Progenitor cell of endocrine pancreas (in vitro differentiated cells): ENCODE data around the gene FXR2. TPM values are rescaled to one million over a fixed set of nuclear protein-coding genes. Genes with fewer than 3 reads are reported as not detected.

Experiments used
- DNase-seq: peaks from one replicate; pipeline ENCODE4 v3.0.0; 2021; ENCODE audit warnings: low spot score; ENCODE audit not compliant: unreplicated experiment
- H3K27ac Mint-ChIP-seq: 2 replicates; pipeline ENCODE4 v1.8.0; 2021; ENCODE audit warnings: mild to moderate bottlenecking, moderate library complexity, mixed read lengths
- H3K27me3 Mint-ChIP-seq: 2 replicates; pipeline ENCODE4 v1.8.0; 2021; ENCODE audit warnings: mixed read lengths
- H3K36me3 Mint-ChIP-seq: 2 replicates; pipeline ENCODE4 v1.8.0; 2022; ENCODE audit warnings: mixed read lengths; ENCODE audit not compliant: insufficient read depth
- H3K4me1 Mint-ChIP-seq: 2 replicates; pipeline ENCODE4 v1.8.0; 2021; ENCODE audit warnings: low read depth, mixed read lengths
- H3K4me3 Mint-ChIP-seq: 2 replicates; pipeline ENCODE4 v1.8.0; 2021; ENCODE audit warnings: low read depth, mild to moderate bottlenecking, moderate library complexity, mixed read lengths
- H3K9me3 Mint-ChIP-seq: 2 replicates; pipeline ENCODE4 v1.8.0; 2021; ENCODE audit warnings: low read depth, mixed read lengths
- CTCF ChIP-seq: fragments of 200-600 bp; sonication (generic); IDR thresholded peaks from one replicate; pipeline ENCODE4 v1.5.0; 2021; ENCODE audit warnings: antibody characterized with exemption, mild to moderate bottlenecking; ENCODE audit not compliant: unreplicated experiment
- total RNA-seq: library from RNA; stranded (reverse); gene quantifications from 2 replicates; pipeline ENCODE4 v1.2.1, GENCODE V29; 2021

The FXR2 gene
- total RNA-seq, 1 donor from 2014 or later: 53.6 TPM

- Mint-ChIP-seq H3K27ac (no peak overlapping the region), H3K36me3 (peaks cover 22% of the 10 kb centered on the region), H3K4me3 (no peak overlapping the region), H3K27me3 (no peaks in the 10 kb centered on the region), H3K9me3 (no peaks in the 10 kb centered on the region), H3K4me1 (peaks cover 18% of the 10 kb centered on the region)
- DNase-seq: no peak
- peak; percentile 24 for TF ChIP-seq CTCF
These were observed 27.9 kb downstream of the FXR2 start for GRCh38 chr17:7586673-7587419.

GRCh38 chr17:7583253-7584109 is 31.2 kb downstream of the FXR2 start, which contains the start of gene MPDU1:
TSS of gene MPDU1 (plus strand) at chr17:7583852. CDS start at chr17:7583863, 11 bp downstream.
- H3K27ac Mint-ChIP-seq: peak within 1 kb of the TSS; percentile 100
- H3K27me3 Mint-ChIP-seq: no peaks in the 10 kb centered on the region
- H3K4me1 Mint-ChIP-seq: peaks cover 35% of the 10 kb centered on the region

GRCh38 chr17:7582396-7583252 is 32.1 kb downstream of the FXR2 start:
- Mint-ChIP-seq H3K27ac (peak overlapping the region; percentile 100), H3K4me1 (peaks cover 38% of the 10 kb centered on the region), H3K27me3 (no peaks in the 10 kb centered on the region), H3K4me3 (peak overlapping the region; percentile 56), H3K9me3 (no peaks in the 10 kb centered on the region), H3K36me3 (peaks cover 20% of the 10 kb centered on the region)
- DNase-seq: no peak
- TF ChIP-seq CTCF: no peak

More at GRCh38 chr17:7583253-7584109, 31.2 kb downstream of the FXR2 start, which contains the start of gene MPDU1:
- peaks cover 15% of the 10 kb centered on the region for H3K36me3 Mint-ChIP-seq
- TF ChIP-seq CTCF: no peak
- H3K9me3 Mint-ChIP-seq: no peaks in the 10 kb centered on the region
- DNase-seq: peak; percentile 88
- peak within 1 kb of the TSS; percentile 98 for H3K4me3 Mint-ChIP-seq

- Mint-ChIP-seq H3K9me3 (no peaks in the 10 kb centered on the region), H3K27ac (peak overlapping the region; percentile 85), H3K27me3 (no peaks in the 10 kb centered on the region), H3K4me1 (peaks cover 39% of the 10 kb centered on the region), H3K4me3 (peak overlapping the region; percentile 29), H3K36me3 (peaks cover 28% of the 10 kb centered on the region)
- no peak for TF ChIP-seq CTCF
- DNase-seq: no peak
These were observed 33.8 kb downstream of the FXR2 start for GRCh38 chr17:7580604-7581575.
